ENCODE results near the gene CCL20.

DNA sequence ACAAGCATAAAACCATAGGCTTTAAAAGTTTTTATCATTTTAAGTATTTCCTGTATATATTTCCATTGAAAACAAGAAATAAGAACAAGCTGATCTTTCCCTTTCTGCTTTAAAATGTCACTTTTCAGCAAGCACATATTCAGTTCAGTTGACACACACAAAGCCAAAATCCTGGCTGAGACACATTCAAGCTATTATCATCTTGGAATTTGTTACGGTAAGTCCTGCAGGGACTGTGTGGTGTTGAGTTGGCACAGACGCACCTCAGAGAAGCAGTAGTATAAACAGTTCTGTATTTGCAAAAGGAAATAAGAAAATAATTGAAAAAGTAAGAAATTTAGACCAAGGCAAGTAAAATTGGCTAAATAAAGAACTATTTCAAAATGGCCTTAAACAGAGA is 47.4 kb downstream of the CCL20 start:
- TF ChIP-seq CTCF (IDR thresholded peaks at IDR 0.05), result no peak
- no peak for TF ChIP-seq POLR2A (IDR thresholded peaks at IDR 0.05)

Measured in lower leg skin (tissue), 3 donors.